Liver (tissue), 3 donors: ENCODE results near the gene INO80D.

Experiments used
- ATF3 ChIP-seq: IDR thresholded peaks from 2 replicates; pipeline ENCODE4 v1.6.1; 2016; ENCODE audit warnings: antibody characterized with exemption
- CTCF ChIP-seq: fragments of 150-350 bp; IDR thresholded peaks from 2 replicates; pipeline ENCODE4 v1.5.1; 2017; ENCODE audit warnings: improper control_type of control experiment, low read depth, low read length; ENCODE audit not compliant: missing input control
- FOXA1 ChIP-seq: IDR thresholded peaks from 2 replicates; pipeline ENCODE4 v1.6.1; 2016; ENCODE audit warnings: antibody characterized with exemption
- FOXA2 ChIP-seq: IDR thresholded peaks from 2 replicates; pipeline ENCODE4 v1.6.1; 2016; ENCODE audit warnings: antibody characterized with exemption
- GABPA ChIP-seq, 2 donors: IDR thresholded peaks in 1 of 2; conservative IDR thresholded peaks in 1 of 2; 2 replicates each; pipeline ENCODE4 v1.6.1; 2016; ENCODE audit warnings: antibody characterized with exemption in 2 of 2, mild to moderate bottlenecking in 1 of 2, moderate library complexity in 1 of 2
- HNF4G ChIP-seq: IDR thresholded peaks from 2 replicates; pipeline ENCODE4 v1.6.1; 2016; ENCODE audit warnings: antibody characterized with exemption
- JUND ChIP-seq, 2 donors: IDR thresholded peaks; 2 replicates each; pipeline ENCODE4 v1.6.1; 2016; ENCODE audit warnings: antibody characterized with exemption in 2 of 2
- MAX ChIP-seq: IDR thresholded peaks from 2 replicates; pipeline ENCODE4 v1.6.1; 2016; ENCODE audit warnings: antibody characterized with exemption
- RAD21 ChIP-seq, 2 donors: IDR thresholded peaks; 2 replicates each; pipeline ENCODE4 v1.6.1; 2016; ENCODE audit warnings: antibody characterized with exemption in 2 of 2, mild to moderate bottlenecking in 2 of 2
- REST ChIP-seq: IDR thresholded peaks from 2 replicates; pipeline ENCODE4 v1.6.1; 2016; ENCODE audit warnings: antibody characterized with exemption, mild to moderate bottlenecking
- TAF1 ChIP-seq: conservative IDR thresholded peaks from 2 replicates; pipeline ENCODE4 v1.6.1; 2016; ENCODE audit warnings: antibody characterized with exemption, mild to moderate bottlenecking
- YY1 ChIP-seq: IDR thresholded peaks from 2 replicates; pipeline ENCODE4 v1.6.1; 2016; ENCODE audit warnings: antibody characterized with exemption, mild to moderate bottlenecking
- ZBTB33 ChIP-seq: IDR thresholded peaks from 2 replicates; pipeline ENCODE4 v1.6.1; 2016; ENCODE audit warnings: antibody characterized with exemption
- donor health status: healthy.
- donor health status: healthy.

- TF ChIP-seq RAD21 (IDR thresholded peaks at IDR 0.05) = no peak
- no peak for TF ChIP-seq CTCF
- TF ChIP-seq FOXA1 = no peak
- TF ChIP-seq YY1 = no peak
- no peak for TF ChIP-seq MAX
- no peak for TF ChIP-seq FOXA2
- no peak for TF ChIP-seq ATF3
- TF ChIP-seq TAF1 = no peak
- TF ChIP-seq HNF4G = no peak
- no peak for TF ChIP-seq JUND (IDR thresholded peaks at IDR 0.05)
- no peak for TF ChIP-seq GABPA (IDR thresholded peaks at IDR 0.05 in 1 of 2, conservative IDR thresholded peaks at IDR 0.05 in 1 of 2)
- TF ChIP-seq REST = no peak
- TF ChIP-seq ZBTB33 = no peak
These were observed 859 bp upstream of the INO80D start for GRCh38 chr2:206086716-206087350.
